Activated CD4-positive, alpha-beta T cell treated with anti-CD3 and anti-CD28 coated beads, Interleukin-2, amount 10 ng/mL, durations not matched to agents 7 days and 5 days (primary cell): Measurements from ENCODE around the gene RBM12. TPM values are rescaled to one million over a fixed set of nuclear protein-coding genes. Genes with fewer than 3 reads are reported as not detected.
"Not testable (repeated sequence)": the region's sequence is repeated elsewhere in the genome, so short reads cannot be mapped to it uniquely, and the experiment has no call there.

Experiments
- CTCF ChIA-PET: fragments of 350-600 bp; sonication (Branson Sonifier 250); formaldehyde crosslinking; loops from one replicate; lab custom pipeline; 2021; ENCODE audit warnings: antibody characterized with exemption; lab: Charles Lee
- POLR2A ChIA-PET: fragments of 350-600 bp; sonication (Branson Sonifier 250); formaldehyde crosslinking; loops from one replicate; lab custom pipeline; 2021; ENCODE audit warnings: antibody characterized with exemption; lab: Charles Lee
- DNase-seq: peaks from one replicate; pipeline ENCODE4 v3.0.0-alpha.2; 2020
- H3K27ac Mint-ChIP-seq: one replicate; pipeline ENCODE4 v1.8.0; 2021; ENCODE audit warnings: mild to moderate bottlenecking, moderate library complexity, mixed read lengths
- H3K27me3 Mint-ChIP-seq: one replicate; pipeline ENCODE4 v1.8.0; 2021; ENCODE audit warnings: mixed read lengths
- H3K36me3 Mint-ChIP-seq: one replicate; pipeline ENCODE4 v1.8.0; 2021; ENCODE audit warnings: low read depth, mixed read lengths
- H3K4me1 Mint-ChIP-seq: one replicate; pipeline ENCODE4 v1.8.0; 2021; ENCODE audit warnings: mixed read lengths
- H3K4me3 Mint-ChIP-seq: one replicate; pipeline ENCODE4 v1.8.0; 2021; ENCODE audit warnings: mild to moderate bottlenecking, moderate library complexity, mixed read lengths
- H3K9me3 Mint-ChIP-seq: one replicate; pipeline ENCODE4 v1.8.0; 2021; ENCODE audit warnings: mixed read lengths
- total RNA-seq, 2 experiments: library from RNA; stranded (reverse); gene quantifications; one replicate each; pipeline ENCODE4 v1.2.3, GENCODE V29; 2021

RBM12 gene
- total RNA-seq, 2 experiments from 2014 or later = 121 to 127 TPM

- ChIA-PET POLR2A (no interaction called here), CTCF (no interaction called here)
- DNase-seq = no peak
- no peaks in the 10 kb centered on the region for H3K27me3 Mint-ChIP-seq
- no peaks in the 10 kb centered on the region for H3K9me3 Mint-ChIP-seq
- peaks cover 20% of the 10 kb centered on the region for H3K36me3 Mint-ChIP-seq
- H3K27ac Mint-ChIP-seq = no peak overlapping the region
- H3K4me1 Mint-ChIP-seq = peaks cover 29% of the 10 kb centered on the region
- H3K4me3 Mint-ChIP-seq = no peak overlapping the region
Measured at GRCh38 chr20:35695245-35695749, 30.6 kb upstream of the RBM12 start.

- no peaks in the 10 kb centered on the region for H3K27me3 Mint-ChIP-seq
- H3K36me3 Mint-ChIP-seq = peaks cover 29% of the 10 kb centered on the region
- POLR2A ChIA-PET = no interaction called here
- DNase-seq = no peak
- peaks cover 3% of the 10 kb centered on the region for H3K9me3 Mint-ChIP-seq
- no peak overlapping the region for H3K4me3 Mint-ChIP-seq
- H3K27ac Mint-ChIP-seq = no peak overlapping the region
- H3K4me1 Mint-ChIP-seq = peaks cover 2% of the 10 kb centered on the region
- CTCF ChIA-PET = interaction anchor here (0.6 to 1.5 kb wide), 5 partner anchors 9 to 775 kb away, joined by 3 to 5 read pairs (median 3); partner anchors contain the start of gene ROMO1
Measured at GRCh38 chr20:35690265-35690664, 25.6 kb upstream of the RBM12 start.

GRCh38 chr20:35686872-35687271, 22.2 kb upstream of the RBM12 start:
- DNase-seq, H3K4me1 Mint-ChIP-seq, H3K9me3 Mint-ChIP-seq, H3K27me3 Mint-ChIP-seq, H3K4me3 Mint-ChIP-seq, H3K27ac Mint-ChIP-seq, POLR2A ChIA-PET: not testable (repeated sequence)
- CTCF ChIA-PET = interaction anchor here (0.6 to 1.6 kb wide), 5 partner anchors 12 to 28 kb away, joined by 3 to 4 read pairs (median 4); no protein-coding TSS in a partner anchor
- peaks cover 24% of the 10 kb centered on the region for H3K36me3 Mint-ChIP-seq

GRCh38 chr20:35685368-35685767, 20.7 kb upstream of the RBM12 start:
- H3K4me3 Mint-ChIP-seq, DNase-seq, POLR2A ChIA-PET, H3K9me3 Mint-ChIP-seq, H3K27ac Mint-ChIP-seq, H3K27me3 Mint-ChIP-seq, H3K4me1 Mint-ChIP-seq: not testable (repeated sequence)
- CTCF ChIA-PET = interaction anchor here (1.2 to 1.6 kb wide), 3 partner anchors 14 to 21 kb away, joined by 3 to 4 read pairs (median 4); no protein-coding TSS in a partner anchor
- peaks cover 28% of the 10 kb centered on the region for H3K36me3 Mint-ChIP-seq

GRCh38 chr20:35681960-35682359, 17.3 kb upstream of the RBM12 start:
- H3K36me3 Mint-ChIP-seq = peaks cover 15% of the 10 kb centered on the region
- ChIA-PET CTCF (no interaction called here), POLR2A (no interaction called here)
- H3K4me1 Mint-ChIP-seq = peaks cover 4% of the 10 kb centered on the region
- H3K27ac Mint-ChIP-seq = no peak overlapping the region
- no peak for DNase-seq
- H3K27me3 Mint-ChIP-seq = no peaks in the 10 kb centered on the region
- no peaks in the 10 kb centered on the region for H3K9me3 Mint-ChIP-seq
- H3K4me3 Mint-ChIP-seq = no peak overlapping the region

- Mint-ChIP-seq H3K4me1 (peaks cover 4% of the 10 kb centered on the region), H3K9me3 (no peaks in the 10 kb centered on the region), H3K4me3 (no peak overlapping the region), H3K27me3 (no peaks in the 10 kb centered on the region), H3K36me3 (peaks cover 11% of the 10 kb centered on the region), H3K27ac (peak overlapping the region; percentile 74)
- POLR2A ChIA-PET = no interaction called here
- no peak for DNase-seq
- CTCF ChIA-PET = no interaction called here
Measured at GRCh38 chr20:35680452-35681183, 15.9 kb upstream of the RBM12 start.

GRCh38 chr20:35674921-35675320, 10.2 kb upstream of the RBM12 start:
- CTCF ChIA-PET = no interaction called here

GRCh38 chr20:35673884-35674283, 9.2 kb upstream of the RBM12 start:
- H3K9me3 Mint-ChIP-seq = no peaks in the 10 kb centered on the region
- H3K4me1 Mint-ChIP-seq = no peaks in the 10 kb centered on the region
- no peak for DNase-seq
- peaks cover 35% of the 10 kb centered on the region for H3K36me3 Mint-ChIP-seq
- ChIA-PET CTCF (interaction anchor here (0.6 kb wide), 1 partner anchor 22 kb away, joined by 3 read pairs; no protein-coding TSS in a partner anchor), POLR2A (no interaction called here)
- H3K4me3 Mint-ChIP-seq = no peak overlapping the region
- no peaks in the 10 kb centered on the region for H3K27me3 Mint-ChIP-seq
- H3K27ac Mint-ChIP-seq = no peak overlapping the region

More at GRCh38 chr20:35674921-35675320, 10.2 kb upstream of the RBM12 start:
- H3K27me3 Mint-ChIP-seq = no peaks in the 10 kb centered on the region
- H3K27ac Mint-ChIP-seq = no peak overlapping the region
- H3K36me3 Mint-ChIP-seq = peaks cover 28% of the 10 kb centered on the region
- H3K4me1 Mint-ChIP-seq = no peaks in the 10 kb centered on the region
- no peaks in the 10 kb centered on the region for H3K9me3 Mint-ChIP-seq
- DNase-seq = no peak
- no peak overlapping the region for H3K4me3 Mint-ChIP-seq
- POLR2A ChIA-PET = no interaction called here

GRCh38 chr20:35669681-35670080, 5.0 kb upstream of the RBM12 start:
- Mint-ChIP-seq H3K27ac (no peak overlapping the region), H3K27me3 (no peaks in the 10 kb centered on the region), H3K4me3 (no peak overlapping the region), H3K4me1 (peaks cover 5% of the 10 kb centered on the region), H3K36me3 (peaks cover 38% of the 10 kb centered on the region), H3K9me3 (no peaks in the 10 kb centered on the region)
- no peak for DNase-seq
- ChIA-PET POLR2A (interaction anchor here (0.7 kb wide), 1 partner anchor 64 kb away, joined by 3 read pairs; no protein-coding TSS in a partner anchor), CTCF (interaction anchor here (1.1 to 1.7 kb wide), 3 partner anchors 15 to 206 kb away, joined by 3 to 4 read pairs (median 4); no protein-coding TSS in a partner anchor)

GRCh38 chr20:35669221-35669620, 4.5 kb upstream of the RBM12 start:
- Mint-ChIP-seq H3K27ac (no peak overlapping the region), H3K4me1 (peaks cover 5% of the 10 kb centered on the region), H3K4me3 (no peak overlapping the region), H3K27me3 (no peaks in the 10 kb centered on the region), H3K36me3 (peaks cover 38% of the 10 kb centered on the region), H3K9me3 (no peaks in the 10 kb centered on the region)
- ChIA-PET POLR2A (interaction anchor here (0.7 kb wide), 1 partner anchor 65 kb away, joined by 3 read pairs; no protein-coding TSS in a partner anchor), CTCF (interaction anchor here (1.1 to 1.7 kb wide), 4 partner anchors 9 to 206 kb away, joined by 3 to 4 read pairs (median 4); no protein-coding TSS in a partner anchor)
- DNase-seq = no peak

- H3K27me3 Mint-ChIP-seq = no peaks in the 10 kb centered on the region
- POLR2A ChIA-PET = no interaction called here
- peaks cover 29% of the 10 kb centered on the region for H3K4me1 Mint-ChIP-seq
- peaks cover 44% of the 10 kb centered on the region for H3K36me3 Mint-ChIP-seq
- CTCF ChIA-PET = interaction anchor here (0.6 to 1.9 kb wide), 5 partner anchors 24 to 163 kb away, joined by 3 to 10 read pairs (median 4); no protein-coding TSS in a partner anchor
- peak overlapping the region; percentile 40 for H3K4me3 Mint-ChIP-seq
- H3K9me3 Mint-ChIP-seq = no peaks in the 10 kb centered on the region
- peak overlapping the region; percentile 79 for H3K27ac Mint-ChIP-seq
- no peak for DNase-seq
Measured at GRCh38 chr20:35665949-35666288, 1.2 kb upstream of the RBM12 start.

GRCh38 chr20:35663516-35664465, 909 bp downstream of the RBM12 start:
- CTCF ChIA-PET = interaction anchor here (0.6 to 2.2 kb wide), 8 partner anchors 9 to 201 kb away, joined by 3 to 7 read pairs (median 3); partner anchors contain the start of gene RBM39
- POLR2A ChIA-PET = interaction anchor here (0.9 to 1.4 kb wide), 5 partner anchors 46 to 290 kb away, joined by 3 to 9 read pairs (median 6); partner anchors contain the start of genes RBM39, SCAND1 and SPAG4
- DNase-seq = peak; percentile 76
- H3K4me3 Mint-ChIP-seq = peak overlapping the region; percentile 98
- H3K36me3 Mint-ChIP-seq = peaks cover 37% of the 10 kb centered on the region
- peak overlapping the region; percentile 99 for H3K27ac Mint-ChIP-seq
- peaks cover 49% of the 10 kb centered on the region for H3K4me1 Mint-ChIP-seq
- H3K9me3 Mint-ChIP-seq = no peaks in the 10 kb centered on the region
- H3K27me3 Mint-ChIP-seq = no peaks in the 10 kb centered on the region
